GM19467 (cell line): ENCODE data around the gene PLEKHH3.
"Not testable (repeated sequence)": the region's sequence is repeated elsewhere in the genome, so short reads cannot be mapped to it uniquely, and the experiment has no call there.

Experiments used
- ATAC-seq: cut with Tn5 transposase; IDR thresholded peaks from one replicate; pipeline ENCODE4 v1.9.1; 2021; ENCODE audit warnings: mild to moderate bottlenecking, moderate library complexity; ENCODE audit not compliant: unreplicated experiment

PLEKHH3 gene

DNA sequence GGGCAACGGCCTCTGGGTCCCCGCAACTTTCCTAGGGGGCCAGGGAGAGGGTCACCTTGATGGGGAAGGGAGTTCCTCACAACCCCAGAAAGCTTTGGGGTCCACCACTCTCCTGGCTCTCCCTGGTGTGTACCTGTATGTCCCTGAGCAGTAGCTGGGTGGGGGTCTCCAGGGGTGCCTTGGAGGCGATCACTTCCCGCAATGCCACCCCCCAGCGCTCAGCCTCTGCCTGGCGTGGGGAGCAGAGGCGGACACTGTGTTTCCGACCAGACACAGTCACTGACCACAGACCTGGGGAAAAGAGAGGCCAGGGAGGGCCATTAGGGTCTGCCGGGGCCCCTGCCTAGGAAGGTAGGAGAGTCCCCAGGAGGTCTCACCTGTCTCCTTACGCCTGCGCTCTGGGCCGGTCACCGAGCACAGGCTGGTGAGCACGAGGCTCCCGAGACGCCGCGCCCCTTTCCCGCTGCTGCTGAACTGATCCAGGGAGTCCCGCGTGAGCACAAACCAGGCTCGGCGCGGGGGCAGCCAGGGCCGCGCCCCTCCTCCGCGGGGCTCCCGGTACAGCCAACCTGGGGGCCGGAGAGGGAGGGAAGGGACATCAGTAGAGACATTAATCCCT, 3.4 kb downstream of the PLEKHH3 start:
- ATAC-seq: no peak

DNA sequence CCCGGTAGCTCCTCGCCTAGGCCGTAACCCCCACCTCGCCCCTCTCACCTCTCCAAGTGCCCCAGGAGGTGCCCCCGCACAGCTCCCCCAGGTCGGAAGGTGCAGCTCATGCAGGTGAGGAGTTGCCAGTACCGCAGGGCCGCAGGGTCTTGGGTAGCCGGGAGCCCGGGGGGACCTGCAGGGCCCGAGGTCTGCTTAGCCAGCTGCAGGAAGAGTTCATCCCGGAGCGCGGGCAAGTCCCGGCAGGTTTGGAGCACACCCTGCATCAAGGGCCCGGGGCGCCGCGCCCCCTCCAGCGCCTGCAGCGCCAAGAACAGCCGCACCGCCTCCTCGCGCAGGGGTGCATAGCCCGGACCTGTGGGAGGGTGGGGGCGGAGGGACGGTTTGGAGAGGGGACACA, 4.8 kb downstream of the PLEKHH3 start:
- no peak for ATAC-seq

DNA sequence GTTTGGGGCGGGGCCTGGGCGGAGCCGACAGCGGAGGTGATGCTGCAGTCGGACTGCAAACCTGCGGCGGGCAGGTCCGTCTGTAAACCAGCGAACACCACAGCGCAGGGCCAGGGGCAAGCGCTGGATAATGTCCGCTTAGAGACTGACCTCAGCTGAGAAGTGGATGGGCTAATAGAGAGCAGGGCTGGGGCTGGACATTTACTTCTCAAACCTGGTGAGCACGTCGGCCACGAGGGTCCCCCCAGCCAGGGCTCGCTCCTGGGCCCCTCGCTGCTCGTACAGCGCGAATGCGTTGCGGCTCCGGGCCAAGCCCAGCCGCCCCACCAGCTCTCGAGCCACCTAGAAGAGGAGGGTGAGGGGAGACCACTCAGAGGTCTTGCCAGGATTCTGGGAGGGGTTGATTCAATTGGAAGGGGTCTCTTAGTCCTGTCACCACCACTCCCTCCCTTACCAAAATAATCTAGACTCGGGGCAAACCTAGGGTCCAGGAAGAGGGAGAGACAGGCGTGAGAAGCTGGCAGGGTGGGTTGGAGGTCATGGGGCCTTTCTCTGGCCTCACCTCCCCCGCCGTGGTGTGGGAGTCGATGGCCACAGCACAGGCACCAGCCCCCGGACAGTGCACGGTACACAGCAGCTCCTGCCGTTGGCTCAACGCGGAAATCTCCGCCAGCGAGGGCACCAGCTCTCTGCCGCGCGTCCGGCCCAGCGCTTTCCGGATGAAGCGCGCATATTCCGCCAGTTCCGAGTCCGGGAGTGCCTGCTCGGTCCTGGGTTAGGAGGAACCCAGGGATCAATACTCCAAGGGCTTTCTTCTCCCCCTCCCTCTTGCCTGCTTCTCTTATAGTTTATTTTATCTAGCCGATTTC, 5.8 kb downstream of the PLEKHH3 start:
- no peak for ATAC-seq

GRCh38 chr17:42669977-42670788, 6.6 kb downstream of the PLEKHH3 start:
- ATAC-seq: no peak

- ATAC-seq: no peak
These were observed 7.2 kb downstream of the PLEKHH3 start for GRCh38 chr17:42669705-42669976.

GRCh38 chr17:42667088-42667951, 9.5 kb downstream of the PLEKHH3 start:
- no peak for ATAC-seq

- ATAC-seq: not testable (repeated sequence)
These were observed 10.7 kb downstream of the PLEKHH3 start for GRCh38 chr17:42666126-42666525.

- ATAC-seq: no peak
These were observed 11.2 kb downstream of the PLEKHH3 start for GRCh38 chr17:42665581-42666001.

GRCh38 chr17:42660692-42661345, 16.0 kb downstream of the PLEKHH3 start:
- no peak for ATAC-seq

DNA sequence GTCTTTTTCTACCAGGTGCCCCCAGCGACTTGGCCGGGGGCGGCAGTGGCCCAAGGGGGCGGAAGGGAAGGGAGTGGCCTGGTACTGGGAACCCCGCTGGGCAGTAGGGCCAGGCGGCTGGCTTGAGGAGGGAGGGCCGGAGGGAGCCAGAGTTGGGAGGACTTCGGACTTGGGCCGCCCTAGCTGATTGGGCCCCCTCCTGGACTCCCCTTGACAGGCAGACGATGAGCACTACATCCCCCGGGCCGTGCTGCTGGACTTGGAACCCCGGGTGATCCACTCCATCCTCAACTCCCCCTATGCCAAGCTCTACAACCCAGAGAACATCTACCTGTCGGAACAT, 16.9 kb downstream of the PLEKHH3 start:
- not testable (repeated sequence) for ATAC-seq

DNA sequence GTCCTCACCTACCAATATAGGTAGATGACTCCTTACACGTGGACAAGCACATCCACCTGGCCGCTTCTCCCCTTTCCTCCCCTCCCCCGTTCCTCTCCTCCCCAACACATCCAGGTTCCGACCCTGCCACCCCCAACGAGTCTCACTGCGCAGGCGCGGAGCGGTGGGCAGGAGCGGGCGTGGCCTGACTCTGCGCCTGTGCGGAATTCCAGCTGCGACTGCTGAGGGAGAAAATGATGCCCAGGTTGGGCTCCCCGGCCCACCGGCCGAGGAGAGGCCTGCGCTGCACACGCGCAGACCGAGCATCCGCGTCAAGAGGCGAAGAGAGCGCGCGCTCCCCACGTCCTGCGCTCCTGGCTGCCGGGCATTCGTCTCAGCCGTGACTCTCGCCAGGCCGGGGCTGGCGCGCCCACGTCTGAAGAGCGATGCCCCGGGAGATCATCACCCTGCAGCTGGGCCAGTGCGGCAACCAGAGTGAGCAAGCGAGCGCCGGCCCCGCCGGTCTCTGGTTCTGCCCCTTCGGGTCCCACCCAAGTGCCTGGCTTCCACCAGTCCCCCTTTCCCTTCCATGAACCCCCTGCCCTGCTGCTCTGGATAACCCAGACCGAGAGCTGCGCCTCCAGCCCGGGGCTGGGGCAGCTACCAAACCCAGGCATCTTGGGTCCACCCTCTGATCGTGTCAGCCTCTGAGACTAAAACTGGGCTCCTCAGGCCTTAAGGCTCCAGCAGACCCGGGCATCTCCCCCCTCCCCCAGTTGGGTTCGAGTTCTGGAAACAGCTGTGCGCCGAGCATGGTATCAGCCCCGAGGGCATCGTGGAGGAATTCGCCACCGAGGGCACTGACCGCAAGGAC, 17.5 kb downstream of the PLEKHH3 start, which contains the start of gene TUBG2:
Gene TUBG2 (plus strand): TSS at position 206 of the 853 bp plus-strand sequence. CDS start 220 bp downstream, at position 426.
- ATAC-seq: no peak

DNA sequence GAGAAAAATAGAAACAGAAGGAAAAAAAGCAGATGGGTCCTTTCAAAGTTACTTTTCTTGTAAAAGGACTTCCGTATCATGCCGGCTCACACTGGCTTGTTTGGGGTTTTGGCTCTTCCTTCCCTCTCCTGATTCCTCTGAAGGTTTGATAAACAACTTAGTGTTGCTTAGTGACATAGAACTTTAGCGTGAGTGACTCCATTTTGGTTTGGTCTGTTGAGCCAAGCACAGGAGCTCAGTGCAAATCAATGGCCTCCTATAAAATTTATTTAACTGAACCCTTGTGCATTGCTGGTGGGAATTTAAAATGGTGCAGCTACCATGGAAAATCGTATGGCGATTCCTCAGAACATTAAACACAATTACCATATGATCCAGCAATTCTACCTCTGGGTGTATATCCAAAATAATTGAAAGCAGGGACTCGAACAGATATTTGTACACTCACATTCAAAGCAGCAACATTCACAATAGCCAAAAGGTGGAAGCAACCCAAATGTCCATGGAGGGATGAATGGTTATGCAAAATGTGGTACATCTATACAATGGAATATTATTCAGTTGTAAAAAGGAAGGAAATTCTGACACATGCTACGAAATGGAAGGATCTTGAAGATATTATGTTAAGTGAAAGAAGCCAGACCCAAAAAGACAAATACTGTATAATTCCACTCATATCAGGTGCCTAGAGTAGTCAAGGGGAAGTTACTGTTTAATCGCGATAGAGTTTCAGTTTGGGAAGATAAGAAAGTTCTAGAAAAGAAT, 18.8 kb downstream of the PLEKHH3 start:
- ATAC-seq: no peak

DNA sequence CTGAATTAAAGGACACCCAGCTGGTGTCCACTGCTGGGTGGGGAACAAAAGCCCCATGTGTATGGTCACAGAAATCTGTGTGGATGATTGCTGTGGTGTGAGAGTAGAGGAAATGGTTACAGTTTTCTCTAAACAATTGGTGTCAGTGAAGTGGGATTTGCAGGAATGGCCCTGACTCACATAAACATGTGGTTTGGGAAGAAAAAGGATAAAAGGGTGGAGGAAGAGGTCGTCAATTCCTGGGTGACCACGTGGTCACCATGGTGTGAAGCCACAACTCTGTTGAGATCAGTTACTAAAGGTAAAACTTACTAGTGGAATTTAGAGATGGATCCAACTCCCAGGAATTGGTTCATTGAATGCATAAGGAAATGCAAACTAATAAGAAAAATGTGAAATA, 21.3 kb downstream of the PLEKHH3 start:
- no peak for ATAC-seq

DNA sequence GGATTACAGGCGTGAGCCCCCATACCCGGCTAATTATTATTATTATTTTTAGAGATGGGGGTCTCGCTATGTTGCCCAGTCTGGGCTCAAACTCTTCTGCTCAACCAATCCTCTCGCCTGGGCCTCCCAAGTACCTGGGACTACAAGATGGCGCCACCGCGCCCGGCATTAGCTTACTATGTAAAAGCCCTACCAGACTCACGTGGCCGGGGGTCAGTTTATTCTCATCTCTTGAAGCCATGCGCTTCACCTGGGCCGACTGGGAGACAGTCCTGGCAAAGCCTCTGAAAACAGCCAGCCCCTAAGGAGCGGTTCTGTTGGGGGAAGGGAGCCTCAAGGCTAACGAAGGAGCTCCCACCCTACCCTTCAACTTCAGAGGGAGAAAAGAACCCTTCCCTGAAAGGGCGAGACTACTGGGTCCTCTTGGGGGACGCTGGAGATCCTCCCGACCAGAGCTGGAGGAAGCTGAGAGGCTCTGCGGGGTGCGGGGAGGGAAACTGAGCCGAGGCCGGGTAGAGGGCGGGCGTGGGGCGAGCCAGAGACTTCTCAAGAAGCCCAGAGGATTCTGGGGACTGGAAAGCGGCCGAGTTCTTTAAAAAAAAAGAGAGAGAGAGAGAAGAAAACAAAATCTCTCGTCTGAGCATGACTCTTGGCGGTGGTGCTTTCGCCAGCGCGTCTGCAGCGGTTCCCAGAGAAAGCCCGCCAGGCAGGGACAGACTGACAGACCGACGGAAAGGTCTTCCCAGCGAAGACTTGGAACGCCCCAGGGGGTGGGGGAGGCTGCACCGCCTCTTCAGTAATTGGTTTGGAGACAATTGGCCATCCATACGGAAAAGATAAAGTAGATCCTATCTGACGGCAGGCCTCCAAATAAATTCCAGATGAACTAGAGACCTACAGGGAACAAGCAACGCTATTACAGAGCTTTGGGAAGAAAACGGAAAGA, 23.3 kb downstream of the PLEKHH3 start:
- no peak for ATAC-seq

GRCh38 chr17:42651392-42651791, 25.4 kb downstream of the PLEKHH3 start:
- no peak for ATAC-seq

DNA sequence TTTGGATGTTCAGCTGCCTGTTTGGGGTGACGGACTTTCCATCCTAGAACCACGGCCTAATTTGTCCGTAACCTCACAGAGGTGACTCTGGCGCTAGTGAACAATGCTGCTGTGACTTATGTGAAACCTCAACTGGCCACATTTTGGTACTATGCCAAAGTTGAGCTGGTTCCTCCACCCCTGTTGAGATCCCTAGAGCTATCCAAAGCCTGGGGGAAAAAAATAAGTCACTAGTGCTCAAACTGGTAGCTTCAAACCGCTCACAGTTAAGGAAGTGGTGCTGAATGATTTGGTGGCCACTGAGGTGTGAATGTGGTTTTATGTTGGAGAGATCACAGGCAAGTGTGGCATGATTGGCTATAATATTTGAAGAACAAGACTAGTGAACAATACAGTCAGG, 29.0 kb downstream of the PLEKHH3 start:
- no peak for ATAC-seq

DNA sequence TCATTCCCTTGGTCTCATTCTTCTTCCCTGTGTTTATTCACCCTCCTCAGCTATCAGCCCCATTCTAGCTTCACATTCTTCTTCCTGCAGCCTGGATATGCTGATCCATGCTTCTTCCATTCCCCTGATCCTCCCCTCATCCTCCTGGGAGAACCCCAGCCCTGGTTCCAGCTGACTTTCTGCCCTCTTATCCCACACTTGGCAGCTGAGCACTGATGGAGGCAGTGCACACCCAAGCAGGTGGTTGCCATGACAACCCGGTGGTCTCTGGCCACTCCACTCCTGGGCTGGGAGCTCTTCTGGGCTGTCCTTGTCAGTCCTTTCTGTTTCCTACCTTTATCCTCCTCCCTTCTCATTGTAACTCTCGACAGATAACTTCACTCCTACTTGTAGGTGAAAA, 34.5 kb downstream of the PLEKHH3 start:
- ATAC-seq: no peak

DNA sequence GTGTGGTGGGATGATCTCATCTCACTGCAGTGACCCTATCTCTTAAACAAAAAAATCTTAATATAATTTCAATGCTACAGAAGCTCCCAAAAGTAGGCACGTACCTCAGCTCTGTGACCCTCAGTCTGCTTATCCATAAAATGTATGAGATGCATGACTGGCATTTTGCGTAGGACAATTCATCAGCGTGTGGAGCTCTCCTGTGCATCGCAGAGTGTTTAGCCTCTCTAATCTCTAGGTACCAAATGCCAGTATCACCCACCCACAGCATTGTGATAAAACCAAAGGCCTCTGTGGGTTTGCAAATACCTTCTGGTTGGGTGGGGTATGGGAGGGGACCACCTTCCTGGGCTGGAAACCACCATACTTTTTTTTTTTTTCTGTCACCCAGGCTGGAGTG, 36.7 kb downstream of the PLEKHH3 start:
- no peak for ATAC-seq
